GM10847 (cell line): ENCODE measurements around the gene KLK13.

Experiments
- POLR2A ChIP-seq: IDR thresholded peaks from 2 replicates; pipeline ENCODE4 v1.6.1; 2011; ENCODE audit not compliant: insufficient read length; ENCODE audit errors: extremely low read depth

KLK13 gene

DNA sequence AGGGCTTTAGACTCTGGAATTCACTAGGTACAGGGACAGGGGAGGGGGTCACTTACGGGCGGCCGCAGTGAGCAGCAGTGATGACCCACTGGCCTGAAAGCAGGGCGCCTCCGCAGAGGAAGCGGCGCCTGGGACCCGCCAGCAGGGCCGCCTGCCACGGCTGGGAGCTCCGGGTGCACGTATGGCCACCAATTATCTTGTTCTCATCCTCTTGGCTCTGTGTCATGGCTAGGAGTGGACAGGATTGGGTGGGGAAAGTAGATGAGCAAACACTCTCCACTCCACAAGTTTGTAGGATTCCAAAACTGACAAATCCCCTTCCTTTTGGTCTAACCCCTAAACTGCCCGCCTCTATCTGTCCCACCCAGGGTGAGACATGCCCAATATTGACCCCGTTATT, 16.6 kb upstream of the KLK13 start:
- no peak for TF ChIP-seq POLR2A

DNA sequence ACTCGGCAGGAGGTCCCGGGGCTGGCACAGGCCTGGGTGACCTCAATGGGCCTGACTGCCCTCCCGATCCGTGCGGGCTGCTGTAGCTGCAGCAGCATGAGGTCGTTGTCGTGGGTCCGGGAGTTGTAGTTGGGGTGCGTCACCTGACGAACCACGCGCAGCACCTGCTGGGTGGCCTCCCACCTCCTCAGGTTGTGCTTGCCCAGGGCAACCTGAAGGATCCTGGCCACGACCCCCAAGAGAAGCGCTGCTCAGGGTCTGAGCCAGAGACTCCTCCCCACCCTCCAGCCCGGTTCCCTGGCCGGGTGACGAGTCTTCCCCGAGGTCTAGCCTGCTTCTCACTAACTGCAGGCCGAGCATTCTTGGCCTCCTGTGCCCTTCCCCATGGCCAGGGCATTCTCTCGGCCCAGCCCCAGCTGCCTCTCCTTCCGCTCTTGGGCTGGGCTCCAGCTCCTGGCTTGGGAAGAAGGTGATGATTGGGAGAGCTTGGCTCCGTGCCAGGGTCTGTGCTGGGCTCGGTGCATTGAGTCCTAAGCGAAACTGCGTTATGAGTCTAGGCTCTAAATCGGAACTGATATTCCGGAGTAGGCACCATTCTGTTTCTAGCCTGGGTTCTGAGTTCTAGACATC, 14.7 kb upstream of the KLK13 start:
- TF ChIP-seq POLR2A: no peak

- TF ChIP-seq POLR2A: no peak
These were observed 13.8 kb upstream of the KLK13 start for GRCh38 chr19:51078731-51079130.

DNA sequence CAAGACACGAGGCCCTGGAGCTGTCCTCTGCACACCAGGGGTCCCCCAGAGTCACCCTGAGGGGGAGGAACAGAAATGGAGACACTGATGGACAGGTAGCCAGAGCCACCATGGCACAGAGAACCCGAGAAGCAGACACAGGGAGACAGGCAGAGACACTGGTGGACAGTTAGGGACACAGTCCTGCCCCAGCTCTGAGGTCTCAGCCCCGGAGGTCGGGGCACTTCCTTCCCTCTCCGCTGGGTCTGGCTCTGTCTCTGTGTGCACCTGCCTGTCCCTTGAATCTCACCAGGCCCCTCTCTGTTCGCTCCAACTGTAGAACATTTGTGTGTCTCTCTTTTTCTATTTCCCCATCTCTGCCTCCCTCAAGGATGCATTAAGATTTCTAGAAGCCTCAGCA, 13.2 kb upstream of the KLK13 start:
- TF ChIP-seq POLR2A: no peak

- no peak for TF ChIP-seq POLR2A
These were observed 11.8 kb upstream of the KLK13 start for GRCh38 chr19:51076631-51077213.

DNA sequence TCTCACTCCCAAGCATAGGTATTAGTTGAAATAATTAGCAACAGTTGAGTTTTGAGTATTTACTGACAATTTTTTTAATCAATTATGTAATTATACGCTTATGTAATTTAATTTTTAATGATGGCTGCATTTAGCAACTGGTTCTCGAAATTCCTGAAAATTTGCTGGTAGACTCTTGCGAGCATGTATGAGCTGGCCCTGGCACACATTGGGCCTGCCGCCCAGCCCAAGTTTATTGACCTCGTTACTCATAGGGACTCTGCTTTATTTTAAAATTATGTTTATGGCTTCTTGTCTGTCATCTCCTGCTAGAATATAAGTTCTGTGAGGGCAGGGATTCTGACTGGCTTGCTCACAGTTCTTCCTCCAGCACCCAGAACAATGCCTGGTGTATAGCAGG, 11.1 kb upstream of the KLK13 start:
- TF ChIP-seq POLR2A: no peak

- TF ChIP-seq POLR2A: no peak
These were observed 6.2 kb upstream of the KLK13 start for GRCh38 chr19:51071095-51071405.

DNA sequence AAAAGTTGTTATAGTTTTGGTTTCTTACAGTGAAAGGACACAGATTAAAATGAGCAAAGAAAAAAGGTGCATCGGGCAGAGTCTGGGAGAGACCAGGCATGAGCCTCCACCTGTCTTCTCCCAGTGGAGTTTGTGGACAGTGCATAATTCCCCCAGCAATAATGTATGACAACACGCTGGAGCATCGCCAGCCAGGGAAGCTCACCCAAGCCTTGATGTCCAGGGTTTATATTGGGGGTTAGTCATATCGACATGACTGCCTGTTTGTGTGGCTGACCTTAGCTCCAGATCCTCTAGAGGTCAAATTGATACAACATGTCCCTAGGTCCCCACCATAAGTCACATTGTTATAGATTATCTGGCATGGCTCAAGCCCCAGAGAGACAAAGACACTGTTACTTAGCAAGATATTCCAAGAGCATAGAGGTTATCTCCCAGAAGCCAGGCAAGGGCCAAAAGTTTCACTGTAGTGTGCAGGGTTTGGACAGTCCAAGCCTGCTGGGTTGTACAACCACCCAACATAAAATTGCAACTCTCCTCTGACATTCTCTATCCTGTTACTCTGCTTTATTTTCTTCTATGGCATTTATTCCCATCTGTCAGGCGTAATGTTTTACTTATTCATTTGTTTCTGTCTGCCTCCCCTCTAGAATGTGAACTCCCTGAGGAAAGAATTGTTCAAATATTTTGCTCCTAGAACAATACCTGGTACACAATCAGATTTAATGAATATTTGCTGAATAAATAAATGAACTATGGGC, 5.6 kb upstream of the KLK13 start:
- TF ChIP-seq POLR2A: no peak

- TF ChIP-seq POLR2A: no peak
These were observed 1.7 kb upstream of the KLK13 start for GRCh38 chr19:51066393-51067186.

- TF ChIP-seq POLR2A: no peak
These were observed 499 bp upstream of the KLK13 start for GRCh38 chr19:51065221-51065960.

GRCh38 chr19:51063664-51064063, 1.2 kb downstream of the KLK13 start:
- no peak for TF ChIP-seq POLR2A

DNA sequence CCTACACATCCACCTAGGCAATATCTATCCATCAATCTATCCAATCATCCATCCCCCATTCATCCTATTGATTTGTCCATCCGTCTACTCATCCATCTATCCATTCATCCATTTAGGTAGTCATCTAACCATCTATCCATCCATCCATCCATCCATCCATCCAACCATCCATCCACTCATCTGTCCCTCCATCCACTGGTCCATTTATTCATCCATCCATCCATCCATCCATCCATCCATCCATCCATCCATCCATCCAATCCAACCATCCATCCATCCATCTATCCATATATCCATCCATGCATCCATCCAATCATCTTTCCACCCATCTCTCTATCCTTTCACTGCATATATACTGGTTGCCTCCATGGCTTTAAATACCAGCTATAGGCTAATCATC, 3.9 kb downstream of the KLK13 start:
- TF ChIP-seq POLR2A: no peak

- no peak for TF ChIP-seq POLR2A
These were observed 4.6 kb downstream of the KLK13 start for GRCh38 chr19:51060336-51060735.

- TF ChIP-seq POLR2A: no peak
These were observed 5.2 kb downstream of the KLK13 start for GRCh38 chr19:51059715-51060114.

DNA sequence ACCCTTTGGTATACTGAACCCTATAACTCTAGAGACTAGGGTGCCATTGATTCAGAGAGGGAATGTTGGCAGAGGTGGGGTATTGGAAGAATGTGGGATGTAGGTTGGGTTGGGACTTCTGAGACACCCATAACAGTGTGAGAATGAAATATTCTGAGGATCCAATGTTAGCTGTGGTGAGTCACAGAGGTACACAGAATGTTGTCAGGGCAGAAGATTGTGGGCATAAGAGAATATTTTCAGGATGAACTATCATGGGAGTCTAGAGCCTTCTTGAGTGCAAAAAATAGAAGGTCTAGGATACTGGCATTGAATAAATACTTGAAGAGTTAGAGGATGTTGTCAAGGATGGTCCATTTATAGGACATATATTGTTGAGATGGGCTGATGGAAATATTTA, 9.0 kb downstream of the KLK13 start:
- no peak for TF ChIP-seq POLR2A
